ENCODE data around the gene PLSCR3.

The PLSCR3 gene

GRCh38 chr17:7383742-7384488 lies 10.4 kb downstream of the PLSCR3 start:
- TF ChIP-seq, protein P1, sequence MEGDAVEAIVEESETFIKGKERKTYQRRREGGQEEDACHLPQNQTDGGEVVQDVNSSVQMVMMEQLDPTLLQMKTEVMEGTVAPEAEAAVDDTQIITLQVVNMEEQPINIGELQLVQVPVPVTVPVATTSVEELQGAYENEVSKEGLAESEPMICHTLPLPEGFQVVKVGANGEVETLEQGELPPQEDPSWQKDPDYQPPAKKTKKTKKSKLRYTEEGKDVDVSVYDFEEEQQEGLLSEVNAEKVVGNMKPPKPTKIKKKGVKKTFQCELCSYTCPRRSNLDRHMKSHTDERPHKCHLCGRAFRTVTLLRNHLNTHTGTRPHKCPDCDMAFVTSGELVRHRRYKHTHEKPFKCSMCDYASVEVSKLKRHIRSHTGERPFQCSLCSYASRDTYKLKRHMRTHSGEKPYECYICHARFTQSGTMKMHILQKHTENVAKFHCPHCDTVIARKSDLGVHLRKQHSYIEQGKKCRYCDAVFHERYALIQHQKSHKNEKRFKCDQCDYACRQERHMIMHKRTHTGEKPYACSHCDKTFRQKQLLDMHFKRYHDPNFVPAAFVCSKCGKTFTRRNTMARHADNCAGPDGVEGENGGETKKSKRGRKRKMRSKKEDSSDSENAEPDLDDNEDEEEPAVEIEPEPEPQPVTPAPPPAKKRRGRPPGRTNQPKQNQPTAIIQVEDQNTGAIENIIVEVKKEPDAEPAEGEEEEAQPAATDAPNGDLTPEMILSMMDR (conservative IDR thresholded peaks at IDR 0.05; ENCODE audit: control insufficient read depth, insufficient read depth, low read depth, low read length): no peak
- no peak for DNase-seq (ENCODE audit: low read depth)
- H3K4me3 ChIP-seq (ENCODE audit: control insufficient read depth, low read depth, low read length): peak overlapping the region; percentile 22

GRCh38 chr17:7383371-7383741 lies 11.0 kb downstream of the PLSCR3 start:
- no peak for DNase-seq (ENCODE audit: low read depth)
- TF ChIP-seq, protein P1 (conservative IDR thresholded peaks at IDR 0.05; ENCODE audit: control insufficient read depth, insufficient read depth, low read depth, low read length): no peak
- H3K4me3 ChIP-seq (ENCODE audit: control insufficient read depth, low read depth, low read length): no peak overlapping the region

GRCh38 chr17:7382901-7383300 lies 11.4 kb downstream of the PLSCR3 start:
- no peak overlapping the region for H3K4me3 ChIP-seq (ENCODE audit: control insufficient read depth, low read depth, low read length)
- no peak for DNase-seq (ENCODE audit: low read depth)
- TF ChIP-seq, protein P1 (conservative IDR thresholded peaks at IDR 0.05; ENCODE audit: control insufficient read depth, insufficient read depth, low read depth, low read length): no peak

- H3K4me3 ChIP-seq (ENCODE audit: control insufficient read depth, low read depth, low read length): no peak within 1 kb of the TSS
- DNase-seq (ENCODE audit: low read depth): no peak
- TF ChIP-seq, protein P1 (conservative IDR thresholded peaks at IDR 0.05; ENCODE audit: control insufficient read depth, insufficient read depth, low read depth, low read length): no peak
These were observed 13.3 kb downstream of the PLSCR3 start, which contains the start of gene TNK1 for GRCh38 chr17:7380855-7381683. Gene TNK1, plus strand, starts transcription at chr17:7381089. Its CDS starts 1,838 bp downstream, at chr17:7382927.

DNA sequence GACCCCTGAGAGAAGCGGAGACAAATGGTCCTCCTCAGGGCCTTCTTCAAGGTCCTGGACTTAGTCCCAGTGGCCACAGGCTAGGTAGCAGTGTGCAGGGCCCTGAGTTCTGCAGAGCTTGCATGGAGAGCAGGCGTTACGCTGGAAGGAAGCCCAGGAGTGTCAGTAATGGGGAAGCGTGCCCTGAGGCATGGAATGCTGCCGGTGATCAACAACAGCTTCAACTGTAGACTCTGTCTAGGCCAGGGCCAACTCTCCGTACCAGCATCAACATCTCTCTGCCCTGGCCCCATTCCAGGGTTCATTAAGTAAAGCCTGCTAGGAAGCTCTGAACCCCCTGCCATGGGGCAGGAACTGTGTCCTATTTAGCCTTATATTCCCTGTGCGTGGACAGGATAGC lies 14.0 kb downstream of the PLSCR3 start:
- H3K4me3 ChIP-seq (ENCODE audit: control insufficient read depth, low read depth, low read length): no peak overlapping the region
- no peak for DNase-seq (ENCODE audit: low read depth)
- TF ChIP-seq, protein P1 (conservative IDR thresholded peaks at IDR 0.05; ENCODE audit: control insufficient read depth, insufficient read depth, low read depth, low read length): no peak

GRCh38 chr17:7379134-7379533 lies 15.2 kb downstream of the PLSCR3 start:
- no peak for DNase-seq (ENCODE audit: low read depth)
- H3K4me3 ChIP-seq (ENCODE audit: control insufficient read depth, low read depth, low read length): no peak overlapping the region
- TF ChIP-seq, protein P1 (conservative IDR thresholded peaks at IDR 0.05; ENCODE audit: control insufficient read depth, insufficient read depth, low read depth, low read length): no peak
